Activated CD4-positive, alpha-beta T cell treated with anti-CD3 and anti-CD28 coated beads, Interleukin-2, amount 50 U/mL, for 16 hours (primary cell): ENCODE results near the gene FHDC1.

ENCODE experiments used
- DNase-seq: peaks from one replicate; pipeline ENCODE4 v3.0.0-alpha.2; 2020

FHDC1 gene

DNA sequence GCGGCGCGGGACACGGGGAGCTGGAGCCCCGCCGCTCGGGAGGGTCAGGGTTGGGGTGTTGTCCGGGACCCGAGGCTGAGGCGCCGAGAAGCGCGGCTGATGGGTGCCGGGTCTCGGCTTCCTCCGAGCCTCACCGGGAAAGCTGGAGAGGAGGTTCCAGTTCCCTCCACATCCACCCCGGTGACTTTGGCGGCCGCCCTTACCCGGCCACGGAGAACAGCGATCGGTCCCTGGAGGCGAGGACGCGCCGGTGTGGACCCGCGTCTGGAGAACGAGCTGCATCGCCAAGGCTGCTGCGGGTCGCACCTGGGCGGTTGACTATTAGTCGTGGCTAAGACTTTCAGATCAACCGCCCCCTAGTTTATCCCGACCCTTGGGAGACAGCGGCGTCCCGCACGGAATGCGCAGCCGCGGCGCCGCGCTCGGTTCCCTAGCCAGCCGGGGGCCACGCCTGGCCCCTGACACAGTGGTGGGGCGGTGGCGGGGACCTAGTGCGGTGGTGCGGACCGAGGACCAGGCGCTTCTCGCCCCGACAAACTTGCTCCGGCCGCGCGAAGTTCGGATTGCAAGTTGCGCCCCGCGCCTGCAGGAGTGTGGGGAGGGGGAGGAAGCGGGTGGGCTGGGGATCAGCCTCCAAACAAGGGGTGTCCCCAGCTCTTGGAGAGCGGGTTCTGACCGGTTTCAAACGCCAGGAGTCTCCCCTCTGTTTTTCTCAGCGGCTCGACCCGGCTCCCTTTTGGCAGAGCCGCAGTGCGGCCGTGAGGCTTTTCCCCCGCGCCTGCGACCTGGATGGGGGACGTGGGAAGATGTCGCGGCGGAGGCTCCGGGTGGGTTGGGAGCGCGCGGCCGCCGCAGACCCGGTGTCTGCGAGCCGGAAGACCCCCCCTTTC, 568 bp downstream of the FHDC1 start:
- no peak for DNase-seq

DNA sequence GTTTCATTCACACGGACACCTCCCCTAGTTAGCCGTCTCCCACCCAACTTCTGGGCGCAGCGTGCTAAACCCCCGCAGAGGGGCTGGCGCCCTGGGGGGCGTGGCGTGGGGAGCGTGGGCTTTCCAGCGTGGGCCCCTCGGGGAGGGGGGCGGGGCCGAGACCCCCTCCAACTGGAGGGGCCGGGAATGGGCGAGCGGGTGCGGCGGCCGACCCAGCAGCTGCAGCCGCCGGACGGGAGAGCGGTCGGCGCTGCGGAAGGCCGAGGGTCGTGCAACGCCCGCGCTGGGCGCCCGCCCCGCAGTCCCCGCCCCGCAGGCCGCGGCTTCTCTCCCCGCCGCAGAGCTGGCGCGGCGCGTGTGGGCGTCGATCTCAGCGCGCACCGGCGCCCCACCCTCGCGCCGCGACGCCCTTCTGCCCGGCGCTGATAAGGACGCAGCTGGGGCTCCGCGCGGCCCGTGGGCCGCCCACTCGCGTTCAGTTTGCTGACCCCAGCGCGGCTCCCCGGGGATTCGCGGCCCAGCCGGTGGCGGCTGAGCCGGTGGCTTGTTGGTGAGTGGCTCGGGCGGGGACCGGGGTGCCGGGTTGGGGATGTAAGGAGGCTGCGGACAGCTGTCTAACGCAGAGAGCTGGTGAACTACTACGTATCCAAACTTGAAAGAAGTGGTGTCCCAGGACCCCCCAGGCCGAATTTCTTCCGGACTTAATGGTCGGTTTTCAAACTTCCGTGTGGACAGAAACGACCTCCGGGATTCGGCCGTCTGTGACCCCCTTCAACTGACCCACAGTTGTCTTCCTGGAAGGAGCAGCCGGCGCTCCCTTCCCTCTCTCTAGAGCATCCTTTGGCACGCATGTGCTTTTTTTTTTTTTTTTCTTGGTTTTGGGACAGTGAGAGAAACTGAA, 1.5 kb downstream of the FHDC1 start:
- no peak for DNase-seq

DNA sequence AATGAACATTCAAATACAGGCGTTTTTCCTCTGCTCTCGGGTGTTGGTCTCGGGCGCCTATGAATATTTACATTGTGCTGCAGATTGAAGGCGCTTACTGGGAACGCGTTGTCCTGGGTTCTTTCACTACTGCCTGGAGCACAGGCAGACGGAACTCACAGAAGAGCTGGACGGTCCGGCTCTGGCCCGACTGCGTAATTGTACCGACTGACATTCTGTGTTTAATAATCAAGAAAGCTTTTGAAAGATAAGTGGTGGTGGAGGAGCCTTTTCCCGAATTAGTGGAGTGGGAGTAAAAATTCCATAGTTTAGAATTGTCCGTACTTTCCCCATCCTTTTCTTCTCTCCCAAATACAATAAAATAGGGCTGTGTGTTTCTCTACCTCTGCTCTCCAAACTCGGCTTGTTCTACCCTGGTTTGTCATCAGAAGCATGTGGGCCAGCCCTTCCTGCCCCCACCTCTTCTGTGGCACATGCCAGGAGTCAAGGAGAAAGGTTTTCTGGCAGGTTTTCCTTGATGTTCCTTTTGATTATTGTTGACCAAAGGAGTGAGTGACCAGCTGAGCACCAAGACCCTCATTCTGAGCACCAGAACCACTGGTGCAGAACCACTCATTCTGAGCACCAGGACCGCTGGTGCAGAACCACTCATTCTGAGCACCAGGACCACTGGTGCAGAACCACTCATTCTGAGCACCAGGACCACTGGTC, 2.3 kb downstream of the FHDC1 start:
- DNase-seq, result no peak

DNA sequence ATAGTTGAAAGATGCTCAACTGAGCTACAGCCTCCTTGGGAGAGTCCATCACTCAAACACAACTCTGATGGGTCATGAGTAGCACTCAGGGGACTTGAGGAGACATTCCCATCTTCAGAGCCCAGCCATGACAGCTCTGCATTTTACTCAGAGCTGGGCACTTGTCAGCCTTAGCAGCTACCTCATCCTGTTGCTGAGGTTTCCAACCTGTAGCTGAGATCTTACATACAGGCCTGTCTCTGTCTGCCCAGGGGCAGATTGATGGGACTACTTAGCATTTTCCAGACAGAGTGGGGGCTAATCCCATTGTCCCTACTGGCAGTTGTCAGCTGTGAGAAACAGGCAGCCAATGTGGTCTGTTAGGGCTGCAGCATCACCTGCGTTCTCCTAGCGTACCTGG, 3.5 kb downstream of the FHDC1 start:
- DNase-seq, result no peak

DNA sequence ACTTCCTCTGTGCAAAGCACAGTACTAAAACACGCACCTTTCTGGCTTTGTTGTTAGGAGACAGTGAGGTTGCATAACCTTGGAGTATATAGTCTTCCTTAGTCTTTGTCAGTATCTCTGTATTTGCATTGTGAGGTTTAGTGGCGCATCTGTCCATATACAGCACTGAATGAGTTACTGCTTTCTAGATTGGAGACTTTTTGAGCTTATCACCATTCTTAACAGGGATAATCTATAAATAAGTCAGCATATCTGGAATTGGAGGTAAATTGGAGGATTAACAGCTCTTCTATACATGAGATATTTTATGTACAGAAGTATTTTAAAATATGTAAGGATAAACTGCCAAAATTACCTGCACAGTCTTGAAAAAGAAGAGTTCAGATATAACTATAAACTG, 4.3 kb downstream of the FHDC1 start:
- DNase-seq, result no peak

GRCh38 chr4:152941411-152941810, 5.3 kb downstream of the FHDC1 start:
- no peak for DNase-seq

DNA sequence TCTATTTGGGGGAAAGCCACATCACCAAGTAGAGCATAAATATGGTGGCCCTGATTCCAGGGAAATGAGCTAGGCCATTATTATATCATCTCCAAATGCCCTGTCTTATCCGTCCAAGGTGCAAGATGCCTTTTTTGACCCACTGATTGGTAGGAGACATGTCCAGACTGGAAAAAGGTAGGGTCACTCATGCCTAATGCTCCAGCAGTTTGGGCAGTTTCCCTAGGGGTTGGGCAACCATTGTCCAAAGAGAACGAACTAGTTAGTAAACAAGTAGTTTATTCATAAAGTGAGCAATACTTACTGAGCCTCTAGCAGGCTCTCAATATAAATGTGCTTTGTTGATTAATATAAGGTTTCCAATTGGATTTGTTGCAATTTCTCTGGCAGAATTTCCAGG, 6.2 kb downstream of the FHDC1 start:
- no peak for DNase-seq

- no peak for DNase-seq
Observed at GRCh38 chr4:152943672-152944071, 7.5 kb downstream of the FHDC1 start.

GRCh38 chr4:152944666-152945320, 8.7 kb downstream of the FHDC1 start:
- no peak for DNase-seq

DNA sequence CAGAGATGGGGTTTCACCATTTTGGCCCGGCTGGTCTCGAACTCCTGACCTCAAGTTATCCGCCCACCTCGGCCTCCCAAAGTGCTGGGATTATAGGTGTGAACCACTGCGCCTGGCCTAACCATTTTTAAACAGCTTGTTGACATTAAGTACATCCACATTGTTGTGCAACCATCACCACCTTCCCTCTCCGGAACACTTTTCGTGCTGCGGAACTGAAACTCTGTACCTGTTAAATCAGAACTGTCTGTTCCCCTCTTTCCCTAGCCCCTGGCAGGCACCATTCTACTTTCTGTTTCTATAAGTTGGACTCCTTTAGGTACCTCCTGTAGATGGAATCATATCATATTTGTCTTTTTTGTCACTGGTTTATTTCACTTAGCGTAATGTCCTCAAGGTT, 9.5 kb downstream of the FHDC1 start:
- DNase-seq, result no peak

DNA sequence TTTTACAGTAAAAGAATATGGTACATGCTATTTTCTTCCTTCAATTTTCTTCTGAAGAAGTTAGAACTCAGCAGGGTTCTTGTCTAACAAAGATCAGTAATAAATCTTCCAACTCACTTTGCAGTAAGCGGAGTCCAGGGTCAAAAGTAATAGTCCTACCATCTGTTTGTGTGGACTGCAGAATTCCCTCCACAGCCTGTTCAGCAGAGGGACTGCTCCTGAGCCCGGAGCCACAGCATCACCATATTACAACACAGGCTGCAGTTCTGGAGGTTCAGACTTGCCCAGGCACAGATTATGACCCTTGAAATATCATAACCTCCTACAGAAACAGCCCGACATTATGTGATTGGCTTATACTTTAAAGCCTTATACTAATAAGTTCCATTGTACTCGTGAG, 10.3 kb downstream of the FHDC1 start:
- DNase-seq, result no peak

DNA sequence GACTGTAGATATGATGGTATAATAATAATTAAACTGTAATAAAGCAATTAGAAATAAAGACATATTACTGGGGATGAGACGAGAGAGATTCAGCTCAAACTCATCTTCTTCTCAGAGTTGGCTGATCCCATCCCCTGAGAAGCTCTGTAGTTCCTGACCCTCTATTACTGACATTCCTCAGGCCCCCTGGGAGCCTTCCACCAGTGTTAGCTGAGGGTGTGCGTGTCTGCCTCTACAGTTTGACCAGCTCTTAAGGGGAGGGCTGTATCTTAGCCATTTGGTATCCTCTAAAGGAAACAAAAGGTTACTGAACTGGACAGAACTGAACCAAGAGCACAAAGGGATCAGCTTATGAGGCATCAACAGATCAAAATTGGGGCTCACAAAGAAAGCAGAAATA, 11.2 kb downstream of the FHDC1 start:
- no peak for DNase-seq

GRCh38 chr4:152949930-152950329, 13.8 kb downstream of the FHDC1 start:
- no peak for DNase-seq

DNA sequence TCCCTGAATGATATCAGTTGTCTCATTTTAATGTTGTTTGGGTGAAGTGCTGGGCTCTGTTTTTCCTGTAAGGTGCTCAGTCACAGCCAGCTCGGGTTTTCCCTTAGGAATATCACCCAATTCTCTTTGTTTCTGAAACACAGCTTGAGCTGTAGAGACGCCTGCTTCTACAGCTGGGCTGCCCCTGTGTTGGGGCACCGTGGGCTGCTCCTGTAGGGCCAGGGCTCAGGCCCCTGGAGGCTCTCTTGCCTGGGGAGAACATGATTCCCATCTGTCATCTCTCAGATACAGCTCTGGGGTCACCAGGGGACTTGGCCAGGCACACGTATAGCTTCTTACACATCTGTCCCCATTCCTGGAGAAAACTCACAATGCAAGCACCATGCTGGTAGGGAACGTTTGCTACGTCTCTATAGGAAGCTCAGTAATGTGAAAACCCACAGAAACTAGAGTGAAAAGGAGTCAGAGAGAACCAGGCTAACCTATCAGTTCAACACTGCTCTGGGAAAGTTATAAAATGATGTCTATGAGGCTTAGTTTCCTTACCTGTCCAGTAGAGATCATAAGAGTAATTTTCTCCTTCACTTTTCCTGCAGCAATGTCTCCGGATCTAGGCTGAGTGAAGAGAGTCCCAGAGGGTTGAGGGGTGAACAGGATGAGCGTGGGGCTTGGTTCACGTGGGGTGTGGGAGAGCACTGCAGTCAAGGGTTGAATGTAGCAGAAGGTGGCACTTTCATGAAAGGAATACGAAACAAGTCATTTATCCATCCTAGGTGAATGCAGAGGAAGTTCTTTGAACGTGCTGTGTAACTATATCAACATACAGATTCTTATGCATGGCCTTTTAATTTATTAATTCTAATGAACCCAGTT, 14.5 kb downstream of the FHDC1 start:
- DNase-seq, result no peak

GRCh38 chr4:152951348-152951747, 15.2 kb downstream of the FHDC1 start:
- no peak for DNase-seq

DNA sequence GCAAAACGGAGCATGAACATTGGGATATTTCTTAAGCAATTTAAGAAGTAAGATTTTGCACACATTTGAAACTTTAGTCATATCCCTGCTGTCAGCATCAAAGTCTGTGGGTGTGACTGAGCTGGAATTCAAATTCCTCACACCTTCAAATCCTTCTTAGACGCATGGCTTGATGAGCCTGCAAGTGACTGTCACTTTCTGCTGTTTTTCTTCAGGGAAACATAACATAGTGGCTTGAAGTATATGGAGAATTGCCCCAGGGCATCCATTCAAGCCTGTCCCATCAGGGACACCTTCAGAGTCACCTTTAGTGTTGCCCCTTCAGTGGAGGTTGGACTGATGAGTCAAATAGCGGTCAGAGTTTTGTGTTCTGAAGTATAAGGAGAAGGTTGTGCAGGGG, 17.4 kb downstream of the FHDC1 start:
- DNase-seq, result no peak

GRCh38 chr4:152954741-152955140, 18.6 kb downstream of the FHDC1 start:
- DNase-seq, result no peak

- no peak for DNase-seq
Observed at GRCh38 chr4:152956147-152956546, 20.0 kb downstream of the FHDC1 start.

GRCh38 chr4:152956650-152957436, 20.7 kb downstream of the FHDC1 start:
- no peak for DNase-seq

DNA sequence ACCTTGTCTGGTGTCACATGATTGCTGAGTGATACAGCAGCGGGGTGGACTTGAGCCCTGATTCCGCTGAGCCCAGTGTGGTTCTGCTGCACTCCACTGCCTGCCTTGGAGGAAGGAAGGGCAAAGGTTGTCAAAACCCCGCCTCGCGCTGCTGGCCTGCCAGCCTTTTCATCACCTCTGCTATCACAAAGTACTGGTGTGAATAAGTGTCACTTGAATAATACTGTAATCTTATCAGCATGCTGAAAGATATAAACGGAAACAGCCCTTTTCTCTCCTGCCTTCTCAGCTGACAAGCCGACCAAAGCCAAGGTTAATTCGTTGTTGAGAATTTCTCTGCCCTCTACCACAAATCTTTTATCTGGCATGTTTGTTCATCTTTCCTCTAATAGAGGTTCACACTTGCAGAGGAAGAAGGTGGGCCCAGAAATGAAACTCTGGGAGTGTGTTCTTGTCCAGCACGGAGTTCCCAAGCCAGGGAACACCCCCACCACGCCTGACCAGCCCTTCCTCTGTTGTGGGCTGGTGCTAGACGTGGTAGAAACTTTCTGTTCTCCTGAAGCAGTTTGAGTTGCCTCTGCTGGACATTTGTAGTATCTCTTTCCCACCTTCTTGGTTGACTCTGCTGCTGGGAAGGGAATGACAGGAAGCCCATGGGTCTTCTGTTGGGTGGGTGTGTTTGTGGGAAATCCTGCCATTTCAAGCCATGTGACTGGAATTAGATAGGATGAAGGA, 21.5 kb downstream of the FHDC1 start:
- DNase-seq, result no peak
